GM21526 (cell line): Measurements from ENCODE around the gene ARSJ.

Experiments used
- ATAC-seq: cut with Tn5 transposase; IDR thresholded peaks from one replicate; pipeline ENCODE4 v1.9.1; 2021; ENCODE audit warnings: moderate library complexity; ENCODE audit not compliant: unreplicated experiment, low FRiP score

The ARSJ gene

DNA sequence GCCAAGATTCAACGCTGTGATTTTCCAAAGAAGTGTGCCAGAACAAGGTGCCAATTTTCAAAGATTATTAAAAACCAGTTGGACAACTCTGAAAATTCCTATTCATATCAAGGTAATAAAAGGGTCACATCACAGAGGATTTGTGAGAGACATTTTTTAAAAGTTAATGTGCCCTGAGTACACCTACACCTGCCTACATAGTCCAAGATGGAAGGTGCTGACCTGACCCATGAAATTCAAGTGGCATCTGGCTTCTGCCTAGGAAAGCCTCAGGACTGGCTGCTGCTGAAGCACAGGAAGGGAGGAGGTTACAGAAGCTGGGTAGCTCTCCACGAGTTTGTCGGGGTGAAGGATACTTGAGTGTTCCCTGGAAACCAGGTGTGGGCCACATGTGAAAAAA, 11.4 kb upstream of the ARSJ start:
- ATAC-seq: no peak

DNA sequence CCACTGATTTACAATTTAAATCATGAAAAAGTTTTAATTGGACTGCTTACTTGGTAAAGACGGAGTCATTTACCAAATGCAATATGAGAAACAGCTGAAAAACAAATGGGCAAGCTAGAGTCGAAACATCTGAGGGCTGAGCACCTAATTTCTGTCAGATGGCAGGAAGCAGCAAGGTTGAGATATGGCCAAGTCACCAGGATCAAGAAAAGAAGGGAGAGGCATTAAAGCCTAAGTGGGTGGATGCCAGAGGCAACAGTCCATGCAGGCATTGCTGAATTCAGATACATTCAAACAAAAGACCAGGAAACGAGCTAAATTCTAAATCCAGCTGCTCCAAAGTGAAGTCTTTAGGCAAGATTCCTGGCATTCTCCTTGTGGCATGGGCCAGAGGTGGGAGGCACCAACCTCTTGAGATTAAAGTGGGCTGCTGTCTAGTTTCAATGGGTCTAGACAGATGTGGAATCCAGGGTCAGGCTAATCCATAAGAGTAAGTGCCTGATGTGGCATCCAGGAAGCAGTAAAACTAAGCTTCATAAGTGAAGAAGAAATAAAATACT, 8.0 kb upstream of the ARSJ start:
- no peak for ATAC-seq

DNA sequence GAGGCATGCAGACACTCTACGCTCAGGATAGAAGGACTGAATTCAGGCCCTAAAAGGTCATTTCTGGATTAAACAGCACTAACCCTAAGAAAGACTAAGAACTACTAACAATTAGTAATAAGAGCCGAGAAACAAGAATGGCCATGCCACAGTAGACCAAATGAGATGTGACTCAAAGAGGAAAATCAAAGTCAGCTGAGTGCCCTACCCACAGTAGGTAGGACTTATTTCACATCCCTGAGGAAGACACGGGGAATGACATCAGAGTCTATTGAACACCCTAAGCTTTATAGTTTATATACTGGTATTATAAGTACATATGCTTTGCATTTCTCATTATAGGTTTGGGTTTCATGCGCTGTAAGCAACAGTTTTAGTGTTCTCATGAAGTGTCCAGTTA, 2.7 kb upstream of the ARSJ start:
- ATAC-seq: no peak

DNA sequence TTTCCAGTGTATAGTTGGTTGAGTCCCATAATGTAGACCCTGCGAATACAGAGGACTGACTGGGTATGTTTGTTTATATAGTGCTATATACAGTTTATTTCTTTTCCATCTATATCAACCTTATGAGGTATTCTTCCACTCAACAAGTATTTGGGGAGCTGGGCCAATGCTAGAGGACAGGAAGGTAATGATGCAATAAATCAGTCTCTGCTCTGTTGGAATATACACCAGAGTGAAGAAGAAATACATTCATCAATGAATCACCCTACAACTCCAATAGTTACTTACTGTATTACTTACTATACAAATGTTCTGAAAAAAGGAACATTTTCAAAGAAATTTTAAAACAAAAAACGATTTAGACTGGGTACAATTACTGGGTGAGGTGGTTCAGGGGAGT, 2.1 kb upstream of the ARSJ start:
- no peak for ATAC-seq

DNA sequence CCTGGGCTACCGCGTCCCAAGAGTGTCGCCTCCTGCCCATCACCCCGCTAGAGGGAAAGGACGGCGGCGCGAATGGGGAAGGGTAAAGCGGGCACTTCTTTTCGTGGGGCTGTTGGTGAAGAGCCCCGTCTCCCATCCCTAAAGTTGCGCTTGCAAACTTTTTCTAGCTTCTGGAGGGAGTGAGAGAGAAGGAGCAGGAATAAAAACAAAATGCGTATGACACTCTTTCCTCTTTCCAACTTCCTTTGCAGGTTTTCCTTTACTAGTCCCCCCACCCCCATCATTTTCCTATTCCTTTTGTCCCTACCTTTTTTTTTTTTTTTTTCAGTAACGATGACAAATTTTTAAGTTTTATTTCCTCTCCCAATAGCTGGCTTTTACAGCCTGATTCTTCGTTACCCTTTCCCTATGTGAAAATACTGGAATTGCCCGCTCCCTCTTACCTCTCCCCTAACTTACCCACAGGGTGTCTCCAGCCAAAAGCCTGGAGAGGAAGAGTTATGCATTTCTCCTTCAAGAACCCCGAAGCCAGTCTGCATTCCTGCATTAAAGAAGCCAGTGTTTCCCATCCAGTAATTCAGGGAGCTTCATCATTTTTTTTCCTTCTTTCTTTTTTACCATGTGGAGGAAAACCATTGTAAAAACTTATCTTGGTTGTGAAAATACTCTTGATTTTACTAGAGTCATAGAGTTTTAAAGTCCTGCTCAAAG, 613 bp upstream of the ARSJ start:
- ATAC-seq: no peak

DNA sequence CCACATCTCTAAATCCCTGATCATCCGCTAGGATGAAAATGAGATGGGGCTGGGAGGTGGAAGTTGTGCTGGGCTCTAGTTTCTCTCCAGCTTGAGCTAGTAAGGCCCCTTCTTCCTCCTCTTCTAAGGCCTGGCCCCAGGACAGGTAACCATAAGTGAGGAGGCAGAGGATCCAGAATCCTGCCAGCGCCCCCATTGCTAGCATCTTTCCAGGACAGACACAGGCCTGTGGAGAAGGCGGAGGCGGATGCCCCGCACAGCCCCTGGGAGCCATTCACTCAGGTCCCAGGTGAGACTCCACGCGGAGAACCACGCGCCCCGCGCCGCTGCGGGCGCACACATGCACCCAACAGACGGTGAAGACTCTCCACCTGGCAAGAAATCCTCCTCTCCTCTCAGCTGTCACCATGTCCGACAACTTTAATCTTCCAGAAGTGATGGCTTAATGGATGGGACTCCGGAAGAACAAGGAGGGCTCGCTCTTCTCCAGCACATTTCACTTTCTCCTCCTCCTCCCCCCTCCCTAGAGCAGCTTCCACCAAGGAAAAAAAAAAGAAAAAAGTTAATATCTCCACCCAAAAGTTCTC, 793 bp downstream of the ARSJ start:
- ATAC-seq: no peak

DNA sequence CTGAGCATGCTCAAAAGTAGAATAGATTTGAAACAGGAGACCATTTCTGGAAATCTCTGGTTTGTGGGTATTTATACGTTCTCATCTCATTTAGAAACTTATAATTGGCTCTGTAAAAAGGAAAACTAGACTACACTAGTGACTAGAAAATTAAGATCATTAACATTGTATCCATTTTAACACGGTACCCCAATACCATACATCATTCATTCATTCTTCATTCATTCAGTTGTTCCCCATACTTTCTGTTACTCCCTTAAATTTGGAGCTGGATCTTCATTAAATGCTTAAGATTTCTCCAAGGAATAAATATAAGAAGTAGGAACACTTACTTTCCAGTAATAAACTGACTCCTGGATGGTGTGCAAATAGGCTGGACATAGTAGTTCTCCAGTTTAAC, 1.3 kb downstream of the ARSJ start:
- ATAC-seq: no peak

DNA sequence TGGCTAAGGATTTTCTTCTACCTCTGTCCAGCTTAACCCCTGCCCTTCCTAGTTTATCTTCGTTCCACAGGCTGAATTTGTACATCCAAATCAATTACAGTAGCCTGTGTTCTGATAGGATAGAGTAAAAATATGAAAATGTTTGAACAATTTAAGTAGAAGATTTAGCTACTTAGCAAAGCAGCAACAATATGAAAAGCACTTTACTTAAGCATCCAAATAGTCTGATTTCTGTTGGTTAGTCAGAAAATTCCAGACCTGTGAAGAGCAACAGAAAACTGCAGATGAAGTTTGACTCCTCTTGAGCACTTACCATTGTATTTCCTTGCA, 2.0 kb downstream of the ARSJ start:
- no peak for ATAC-seq

DNA sequence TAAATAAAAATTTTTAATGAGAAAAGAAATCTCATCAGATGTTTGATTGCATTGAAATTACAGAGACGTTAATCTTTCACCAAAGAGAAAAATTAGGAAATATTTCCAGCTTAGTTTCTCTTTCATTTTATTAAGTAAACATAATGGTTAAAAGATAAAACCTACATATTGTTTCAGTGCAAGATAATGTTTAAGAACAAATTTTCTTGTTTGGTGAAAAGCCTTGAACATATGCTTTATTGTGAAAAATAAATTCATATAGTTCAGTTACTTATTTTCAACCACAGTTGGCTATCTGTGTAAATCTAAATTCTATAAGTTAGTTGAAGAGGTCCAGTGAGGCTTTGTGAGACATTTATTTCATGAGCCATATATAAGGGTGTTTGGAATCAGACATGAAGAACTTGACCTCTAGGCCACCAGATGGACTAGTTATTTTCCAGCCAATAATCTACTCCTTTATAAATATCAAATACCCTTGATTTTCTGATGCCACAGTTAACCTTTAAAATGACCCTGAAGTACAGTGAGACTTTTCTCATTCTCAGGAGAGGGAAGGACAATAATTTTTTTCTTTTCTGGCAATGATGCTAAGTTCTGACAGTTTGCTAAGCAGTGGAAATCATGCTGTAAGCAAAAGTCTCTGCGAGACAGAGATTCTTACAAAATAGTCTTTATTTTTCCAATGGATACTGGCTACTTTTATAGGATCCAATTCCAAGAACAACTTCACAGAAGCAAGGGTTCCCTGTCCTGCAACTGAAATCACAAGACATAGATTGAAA, 2.5 kb downstream of the ARSJ start:
- ATAC-seq: no peak

DNA sequence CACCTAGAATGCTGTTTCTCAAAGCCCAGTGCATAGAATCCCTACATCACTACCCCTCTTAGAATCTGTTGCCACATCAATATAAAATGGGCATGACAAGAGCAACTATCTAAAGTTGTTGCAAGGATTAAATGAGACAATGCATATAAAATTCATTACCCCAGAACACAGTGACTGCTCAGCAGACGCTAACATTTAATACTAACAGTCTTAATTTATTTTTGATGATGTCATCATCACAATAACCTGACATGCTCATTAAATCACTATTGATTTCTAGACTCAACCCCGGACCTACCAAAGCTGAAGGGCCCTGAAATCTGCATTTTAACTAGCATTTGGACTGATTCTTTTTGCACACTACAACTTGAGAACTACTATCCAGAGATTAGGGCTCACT, 3.9 kb downstream of the ARSJ start:
- ATAC-seq: no peak

DNA sequence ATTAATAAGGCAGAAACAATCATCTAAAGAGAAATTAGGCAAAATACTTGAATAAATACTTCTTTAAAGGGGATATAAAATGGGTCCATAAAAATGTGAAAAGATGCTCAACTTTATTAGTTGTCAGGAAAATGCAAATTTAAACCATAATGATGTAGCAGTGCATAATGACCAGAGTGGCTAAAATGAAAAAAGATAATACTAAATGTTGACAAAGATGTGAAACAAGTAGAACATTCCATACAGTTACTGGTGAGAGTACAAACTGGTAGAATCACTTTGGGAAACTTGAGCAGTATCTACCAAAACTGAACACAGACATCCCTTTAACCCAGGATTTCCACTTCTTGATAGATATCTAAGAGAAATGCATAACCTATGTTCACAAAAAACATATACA, 5.0 kb downstream of the ARSJ start:
- no peak for ATAC-seq

DNA sequence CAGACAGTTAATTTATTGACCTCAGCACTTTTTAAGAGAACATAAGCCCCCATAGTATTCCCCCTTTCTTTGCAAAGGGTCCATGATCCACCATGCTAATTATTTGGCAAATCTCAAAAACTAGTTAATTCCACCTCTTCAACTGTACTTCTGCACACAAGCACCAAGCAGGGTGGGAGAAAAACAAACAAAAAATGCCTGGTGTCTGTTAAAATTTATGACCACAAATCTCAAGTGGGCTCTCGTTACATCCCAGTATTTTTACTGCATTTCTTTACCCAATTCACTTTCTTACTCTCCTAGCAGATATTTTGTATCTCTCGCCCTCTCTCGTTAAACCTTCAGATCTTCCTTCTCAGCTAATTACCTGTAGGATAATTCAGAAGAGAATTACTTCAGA, 6.1 kb downstream of the ARSJ start:
- no peak for ATAC-seq

DNA sequence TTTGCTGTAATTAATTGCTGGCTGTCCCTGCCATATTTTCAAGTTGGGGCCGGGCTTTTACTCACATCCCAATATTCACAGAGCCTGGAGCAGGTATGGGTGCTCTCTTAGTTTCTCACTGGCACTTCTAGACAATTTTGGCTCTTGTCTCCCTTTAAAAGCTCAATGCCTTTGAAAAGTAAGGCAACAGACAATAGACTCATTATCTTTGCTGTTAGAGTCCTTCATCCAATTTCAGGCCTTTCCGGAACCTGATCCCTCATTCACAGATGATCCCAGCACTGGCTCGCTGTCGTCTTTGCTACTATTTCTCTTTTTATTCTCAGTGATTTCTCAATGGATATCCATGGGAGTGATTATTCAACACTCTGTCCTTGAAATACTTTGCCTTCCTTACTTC, 6.7 kb downstream of the ARSJ start:
- ATAC-seq: no peak

DNA sequence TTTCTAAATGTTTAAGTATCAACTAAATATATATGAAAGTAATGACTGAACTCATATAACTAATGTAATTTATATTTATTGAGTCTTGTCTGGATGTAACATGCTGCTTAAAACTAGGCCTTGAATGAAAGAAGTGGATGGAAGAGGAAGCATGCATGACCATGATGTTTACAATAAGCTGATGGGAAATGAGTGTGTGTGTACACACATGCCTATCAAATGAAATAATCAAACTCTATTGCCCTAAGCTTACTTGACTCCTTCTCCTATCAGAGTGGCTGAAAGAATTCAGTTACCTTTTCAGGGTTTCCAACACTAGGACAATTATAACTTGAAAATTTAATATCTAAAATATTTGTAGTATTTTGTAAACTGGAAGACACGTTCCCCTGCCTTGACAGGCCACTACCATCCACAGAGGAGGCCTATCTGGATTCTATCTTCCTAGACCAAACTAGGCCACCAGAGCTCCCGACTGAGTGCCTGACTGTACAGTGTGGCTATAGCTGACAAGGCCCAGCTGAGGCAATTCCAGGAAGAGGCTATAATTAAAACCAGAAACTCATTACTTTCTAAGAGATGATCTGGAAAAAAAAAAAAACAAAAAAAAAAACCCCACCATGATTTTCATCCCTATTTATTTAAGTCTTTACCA, 7.6 kb downstream of the ARSJ start:
- no peak for ATAC-seq

DNA sequence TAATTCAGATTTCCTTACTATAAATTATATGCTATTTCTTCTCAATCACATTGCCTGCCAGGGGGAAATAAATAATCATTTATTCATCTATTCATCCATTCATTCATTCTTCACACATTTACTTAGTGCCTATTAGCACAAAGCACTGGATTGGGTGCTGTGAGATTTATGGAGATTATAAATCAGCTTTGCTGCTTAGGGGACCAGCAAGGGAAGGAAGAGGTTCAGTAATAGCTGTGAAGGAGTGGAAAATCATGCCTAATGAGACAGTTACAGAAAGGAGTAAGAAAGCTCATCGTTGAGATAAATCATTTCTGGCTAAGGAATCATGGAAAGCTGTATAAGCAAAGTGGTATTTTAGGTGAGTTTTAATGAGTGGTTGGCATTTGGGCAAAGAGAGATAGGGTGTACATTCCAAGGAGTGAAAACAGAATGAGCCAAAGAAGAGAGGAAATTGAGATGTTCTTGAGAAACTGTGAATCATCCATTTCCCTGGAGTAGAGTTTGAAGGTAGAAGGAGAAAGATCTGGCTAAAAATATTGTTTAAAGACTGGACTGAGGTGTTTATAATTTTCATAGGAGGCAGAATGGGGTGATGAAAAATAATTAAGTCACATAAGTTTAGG, 9.6 kb downstream of the ARSJ start:
- no peak for ATAC-seq

DNA sequence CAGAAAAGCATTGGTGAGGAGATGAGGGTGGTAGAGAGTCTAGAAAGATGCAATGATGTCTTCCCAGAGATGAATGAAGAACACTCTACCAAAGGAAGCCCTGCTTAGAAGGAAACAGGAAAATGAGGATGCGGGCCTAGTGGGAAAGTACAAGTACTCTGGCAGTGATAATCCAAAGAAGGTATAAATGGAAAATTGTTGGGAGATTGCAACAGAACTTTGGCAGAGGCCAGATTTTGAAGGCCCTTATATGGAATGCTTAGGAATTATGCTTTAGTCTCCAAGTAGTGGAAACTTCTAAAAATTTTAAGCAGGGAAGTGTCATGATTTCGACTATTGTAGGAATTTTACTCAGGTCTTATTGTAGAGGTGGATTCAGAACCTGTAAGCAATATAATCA, 11.0 kb downstream of the ARSJ start:
- ATAC-seq: no peak

DNA sequence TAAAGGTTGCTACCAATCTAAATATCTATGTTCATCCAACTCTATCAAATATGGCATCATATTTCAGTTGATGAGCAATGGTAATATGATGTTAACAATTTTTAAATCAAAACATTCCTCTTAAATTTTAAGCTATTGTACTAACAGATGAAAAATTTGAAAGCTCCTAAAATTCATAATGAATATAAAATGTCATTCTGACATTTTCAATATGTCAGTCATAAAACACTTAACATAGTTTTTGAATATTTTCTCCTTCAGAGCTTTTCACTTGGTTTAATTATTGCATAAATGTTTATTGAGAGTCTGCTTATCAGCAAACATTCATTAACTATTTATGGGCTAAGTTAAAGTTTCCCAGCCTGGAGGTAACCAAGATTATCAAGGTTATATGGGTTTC, 11.8 kb downstream of the ARSJ start:
- ATAC-seq: no peak

DNA sequence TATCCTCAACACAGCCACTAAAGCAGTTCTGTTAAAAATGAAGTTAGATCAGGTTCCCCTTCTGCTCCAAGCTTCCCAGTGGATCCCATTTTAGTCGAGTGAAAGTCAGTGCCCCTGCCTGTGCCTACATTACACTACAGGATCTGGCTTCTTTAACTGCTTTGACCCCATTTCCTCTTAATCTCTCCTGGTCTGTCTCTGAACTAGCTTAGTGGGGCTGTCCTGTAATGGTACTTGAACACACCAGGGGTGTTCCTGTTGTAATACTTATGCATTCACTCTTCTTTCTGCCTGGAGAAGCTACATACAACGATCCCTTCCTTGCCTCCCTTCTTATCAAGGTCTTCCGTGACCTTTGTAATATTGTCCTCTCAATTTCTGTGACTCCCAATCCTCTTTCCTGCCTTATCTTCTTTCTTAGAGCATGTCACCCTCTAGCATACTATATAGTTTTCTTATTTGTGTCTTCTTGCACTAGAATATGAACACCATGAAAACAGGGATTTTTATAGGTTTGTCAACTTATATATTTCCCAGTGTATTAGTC, 16.7 kb downstream of the ARSJ start:
- no peak for ATAC-seq

DNA sequence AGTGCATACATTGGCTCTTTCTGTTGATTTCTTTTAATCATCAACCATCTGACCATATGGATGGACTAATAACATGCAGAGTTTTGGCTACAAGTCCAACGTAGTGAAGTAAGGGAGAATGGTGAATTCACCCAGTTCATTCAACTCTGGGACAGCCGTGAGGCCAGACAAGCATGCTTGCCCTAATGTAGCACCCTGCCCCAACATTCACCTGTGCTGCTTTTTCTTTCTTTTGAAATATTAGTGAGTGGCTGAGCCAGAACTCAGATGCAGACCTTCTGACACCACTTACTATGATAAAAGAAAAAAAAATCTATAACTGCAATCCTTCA, 17.5 kb downstream of the ARSJ start:
- no peak for ATAC-seq

DNA sequence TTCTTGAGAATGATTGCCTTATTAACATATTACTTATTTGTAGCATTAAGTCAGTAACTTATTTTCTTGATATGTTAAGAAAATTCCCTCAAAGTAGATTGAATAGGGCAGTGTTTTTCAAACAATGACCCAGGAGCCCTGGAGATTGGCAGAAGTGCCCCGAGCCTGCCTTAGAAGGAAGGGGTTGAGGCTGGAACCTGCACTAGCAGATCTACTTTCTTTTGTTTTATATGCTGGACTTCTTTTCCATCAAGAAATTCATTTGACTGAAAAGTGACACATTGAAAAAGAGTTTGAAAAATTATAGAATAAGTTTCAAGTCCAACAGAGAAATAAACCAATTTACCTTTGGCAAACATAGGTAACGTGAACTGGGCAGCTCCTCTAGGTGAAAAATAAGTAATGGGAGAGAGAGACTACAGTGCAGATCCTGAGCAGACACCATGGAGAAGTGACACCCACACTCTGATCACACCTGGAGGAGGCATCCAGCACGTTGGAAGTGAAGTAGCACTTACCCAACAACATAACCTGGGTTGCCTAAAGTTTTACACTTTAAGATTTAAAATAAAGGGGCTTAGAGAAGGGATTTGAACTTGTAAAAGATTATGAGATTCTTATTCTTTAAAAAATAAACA, 18.6 kb downstream of the ARSJ start:
- ATAC-seq: no peak
